ENCODE measurements around the gene TSFM. TPM values are rescaled to one million over a fixed set of nuclear protein-coding genes. Genes with fewer than 3 reads are reported as not detected.

TSFM gene
- total RNA-seq, 2 experiments from 2014 or later: 35.2 to 49.8 TPM

DNA sequence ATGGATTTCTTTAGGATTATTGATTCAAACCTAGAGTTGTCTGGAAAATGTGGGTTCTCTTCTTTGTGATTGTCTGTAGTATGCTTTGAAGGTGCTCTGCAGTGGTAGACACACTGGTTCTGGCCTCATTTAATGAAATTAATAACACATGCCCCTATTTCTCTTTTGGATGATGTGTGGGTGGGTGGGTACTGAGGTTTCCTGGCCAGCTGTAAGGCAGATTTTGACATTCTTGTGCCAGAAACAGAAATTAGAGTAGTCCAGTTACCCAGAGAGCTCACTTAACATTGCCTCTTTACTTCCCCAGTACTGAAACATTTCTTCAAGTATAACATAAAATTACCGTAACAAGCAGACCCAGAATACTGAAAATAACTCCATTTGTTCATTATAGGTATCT is 14.4 kb downstream of the TSFM start:
- Histone ChIP-seq H3K27ac (ENCODE audit: low read depth, low read length, poor library complexity, severe bottlenecking) (no peak overlapping the region), H4K20me1 (ENCODE audit: insufficient read depth, low read length) (no peaks in the 10 kb centered on the region), H3K36me3 (ENCODE audit: insufficient read depth, low read length) (peaks cover 76% of the 10 kb centered on the region), H3K4me3 (ENCODE audit: low read depth, low read length, poor library complexity, severe bottlenecking) (no peak overlapping the region), H3K79me2 (ENCODE audit: insufficient read depth, low read depth, low read length) (no peaks in the 10 kb centered on the region), H3K4me2 (ENCODE audit: low read length) (no peak overlapping the region), H3K9me3 (ENCODE audit: low read length) (no peaks in the 10 kb centered on the region), H2AFZ (ENCODE audit: low read length) (no peak overlapping the region), H3K9me2 (ENCODE audit: insufficient read depth, low read length) (no peaks in the 10 kb centered on the region), H3K4me1 (ENCODE audit: insufficient read depth, low read length, poor library complexity, severe bottlenecking) (no peaks in the 10 kb centered on the region)
- intact Hi-C loops (cut with micrococcal nuclease; ENCODE audit: unreplicated experiment): no loop called here
- ChIA-PET CTCF (ENCODE audit: unreplicated experiment) (no interaction called here), POLR2A (no interaction called here)
- no TSS peak for BruUV-seq (replicated peaks)
- TF ChIP-seq EZH2phosphoT487 (IDR thresholded peaks at IDR 0.05; ENCODE audit: borderline replicate concordance, low read depth, low read length): no peak
- TF ChIP-seq, protein P1, sequence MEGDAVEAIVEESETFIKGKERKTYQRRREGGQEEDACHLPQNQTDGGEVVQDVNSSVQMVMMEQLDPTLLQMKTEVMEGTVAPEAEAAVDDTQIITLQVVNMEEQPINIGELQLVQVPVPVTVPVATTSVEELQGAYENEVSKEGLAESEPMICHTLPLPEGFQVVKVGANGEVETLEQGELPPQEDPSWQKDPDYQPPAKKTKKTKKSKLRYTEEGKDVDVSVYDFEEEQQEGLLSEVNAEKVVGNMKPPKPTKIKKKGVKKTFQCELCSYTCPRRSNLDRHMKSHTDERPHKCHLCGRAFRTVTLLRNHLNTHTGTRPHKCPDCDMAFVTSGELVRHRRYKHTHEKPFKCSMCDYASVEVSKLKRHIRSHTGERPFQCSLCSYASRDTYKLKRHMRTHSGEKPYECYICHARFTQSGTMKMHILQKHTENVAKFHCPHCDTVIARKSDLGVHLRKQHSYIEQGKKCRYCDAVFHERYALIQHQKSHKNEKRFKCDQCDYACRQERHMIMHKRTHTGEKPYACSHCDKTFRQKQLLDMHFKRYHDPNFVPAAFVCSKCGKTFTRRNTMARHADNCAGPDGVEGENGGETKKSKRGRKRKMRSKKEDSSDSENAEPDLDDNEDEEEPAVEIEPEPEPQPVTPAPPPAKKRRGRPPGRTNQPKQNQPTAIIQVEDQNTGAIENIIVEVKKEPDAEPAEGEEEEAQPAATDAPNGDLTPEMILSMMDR (conservative IDR thresholded peaks at IDR 0.05; ENCODE audit: low read length): no peak
- no peak for DNase-seq (ENCODE audit: low spot score)

DNA sequence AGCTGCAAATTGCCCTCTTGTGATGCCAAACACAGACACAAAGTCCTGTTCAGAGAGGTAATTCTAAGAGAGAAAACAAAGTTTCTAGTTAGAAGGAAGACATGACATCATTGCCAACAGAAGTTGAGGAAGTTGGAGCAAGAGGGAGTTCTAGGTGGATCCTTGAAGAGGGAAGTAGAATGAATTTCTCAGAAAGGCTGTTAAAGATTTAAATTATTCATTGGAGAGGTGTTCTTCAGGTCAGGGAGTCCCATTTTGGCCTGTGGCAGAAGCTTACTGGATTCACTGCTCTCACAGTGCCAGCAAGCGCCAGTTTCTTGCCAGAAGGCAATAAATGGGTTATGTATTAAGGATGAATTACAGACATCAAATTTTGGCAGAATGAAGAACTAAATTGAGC is 15.3 kb downstream of the TSFM start:
- CTCF ChIA-PET (ENCODE audit: unreplicated experiment): no interaction called here
- DNase-seq (ENCODE audit: low spot score): no peak
- TF ChIP-seq, protein P1 (conservative IDR thresholded peaks at IDR 0.05; ENCODE audit: low read length): no peak

DNA sequence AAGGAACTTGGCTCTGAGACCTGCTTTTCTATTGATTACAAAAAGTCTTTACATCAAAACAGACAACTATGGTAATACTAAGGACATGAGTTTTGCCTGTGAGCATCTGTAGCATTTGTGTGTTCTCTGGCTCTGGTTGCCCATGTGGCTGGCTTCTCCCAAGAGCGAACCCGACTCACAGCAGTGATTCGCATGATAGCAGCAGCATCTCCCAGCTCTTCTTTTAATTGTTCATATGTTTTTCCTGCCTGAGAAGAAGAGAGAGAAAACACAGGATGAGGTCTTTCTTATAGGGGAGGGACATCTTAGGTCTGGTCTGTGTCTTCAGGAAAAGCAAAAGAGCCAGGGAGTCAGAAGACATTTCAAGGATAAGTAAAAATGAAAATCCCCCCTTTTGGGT is 18.4 kb downstream of the TSFM start:
- H3K4me1 ChIP-seq (ENCODE audit: insufficient read depth, low read length, poor library complexity, severe bottlenecking): no peaks in the 10 kb centered on the region
- H4K20me1 ChIP-seq (ENCODE audit: insufficient read depth, low read length): no peaks in the 10 kb centered on the region
- H3K27ac ChIP-seq (ENCODE audit: low read depth, low read length, poor library complexity, severe bottlenecking): no peak overlapping the region
- no peaks in the 10 kb centered on the region for H3K9me3 ChIP-seq (ENCODE audit: low read length)
- no peak overlapping the region for H3K4me3 ChIP-seq (ENCODE audit: low read depth, low read length, poor library complexity, severe bottlenecking)
- ChIA-PET POLR2A (no interaction called here), CTCF (ENCODE audit: unreplicated experiment) (no interaction called here)
- peaks cover 47% of the 10 kb centered on the region for H3K36me3 ChIP-seq (ENCODE audit: insufficient read depth, low read length)
- intact Hi-C loops (cut with micrococcal nuclease; ENCODE audit: unreplicated experiment): no loop called here
- DNase-seq (ENCODE audit: low spot score): no peak
- BruUV-seq (replicated peaks): no TSS peak
- H2AFZ ChIP-seq (ENCODE audit: low read length): no peak overlapping the region
- no peak for TF ChIP-seq EZH2phosphoT487 (IDR thresholded peaks at IDR 0.05; ENCODE audit: borderline replicate concordance, low read depth, low read length)
- TF ChIP-seq, protein P1 (conservative IDR thresholded peaks at IDR 0.05; ENCODE audit: low read length): no peak
- H3K9me2 ChIP-seq (ENCODE audit: insufficient read depth, low read length): no peaks in the 10 kb centered on the region
- H3K4me2 ChIP-seq (ENCODE audit: low read length): no peak overlapping the region
- no peaks in the 10 kb centered on the region for H3K79me2 ChIP-seq (ENCODE audit: insufficient read depth, low read depth, low read length)

More for the DNA sequence above, 15.3 kb downstream of the TSFM start:
- Histone ChIP-seq H3K4me1 (ENCODE audit: insufficient read depth, low read length, poor library complexity, severe bottlenecking) (no peaks in the 10 kb centered on the region), H3K9me2 (ENCODE audit: insufficient read depth, low read length) (no peaks in the 10 kb centered on the region), H3K79me2 (ENCODE audit: insufficient read depth, low read depth, low read length) (no peaks in the 10 kb centered on the region), H2AFZ (ENCODE audit: low read length) (no peak overlapping the region), H3K4me2 (ENCODE audit: low read length) (no peak overlapping the region), H3K9me3 (ENCODE audit: low read length) (no peaks in the 10 kb centered on the region), H3K36me3 (ENCODE audit: insufficient read depth, low read length) (peaks cover 71% of the 10 kb centered on the region), H4K20me1 (ENCODE audit: insufficient read depth, low read length) (no peaks in the 10 kb centered on the region), H3K27ac (ENCODE audit: low read depth, low read length, poor library complexity, severe bottlenecking) (no peak overlapping the region), H3K4me3 (ENCODE audit: low read depth, low read length, poor library complexity, severe bottlenecking) (no peak overlapping the region)
- intact Hi-C loops (cut with micrococcal nuclease; ENCODE audit: unreplicated experiment): no loop called here
- no TSS peak for BruUV-seq (replicated peaks)
- POLR2A ChIA-PET: interaction anchor here (0.7 kb wide), 1 partner anchor 17 kb away, joined by 3 read pairs; no protein-coding TSS in a partner anchor

Measured in OCI-LY7 (cell line).